Stimulated activated CD4-positive, alpha-beta T cell treated with anti-CD3 and anti-CD28 coated beads, TNF-alpha, amount 100 ng/mL, for 24 hours (primary cell): ENCODE data around the gene RAB36.

ENCODE experiments used
- DNase-seq, 3 experiments: peaks; one replicate each; pipeline ENCODE4 v3.0.0-alpha.2; 2020; ENCODE audit warnings: low read depth in 3 of 3

Gene RAB36

DNA sequence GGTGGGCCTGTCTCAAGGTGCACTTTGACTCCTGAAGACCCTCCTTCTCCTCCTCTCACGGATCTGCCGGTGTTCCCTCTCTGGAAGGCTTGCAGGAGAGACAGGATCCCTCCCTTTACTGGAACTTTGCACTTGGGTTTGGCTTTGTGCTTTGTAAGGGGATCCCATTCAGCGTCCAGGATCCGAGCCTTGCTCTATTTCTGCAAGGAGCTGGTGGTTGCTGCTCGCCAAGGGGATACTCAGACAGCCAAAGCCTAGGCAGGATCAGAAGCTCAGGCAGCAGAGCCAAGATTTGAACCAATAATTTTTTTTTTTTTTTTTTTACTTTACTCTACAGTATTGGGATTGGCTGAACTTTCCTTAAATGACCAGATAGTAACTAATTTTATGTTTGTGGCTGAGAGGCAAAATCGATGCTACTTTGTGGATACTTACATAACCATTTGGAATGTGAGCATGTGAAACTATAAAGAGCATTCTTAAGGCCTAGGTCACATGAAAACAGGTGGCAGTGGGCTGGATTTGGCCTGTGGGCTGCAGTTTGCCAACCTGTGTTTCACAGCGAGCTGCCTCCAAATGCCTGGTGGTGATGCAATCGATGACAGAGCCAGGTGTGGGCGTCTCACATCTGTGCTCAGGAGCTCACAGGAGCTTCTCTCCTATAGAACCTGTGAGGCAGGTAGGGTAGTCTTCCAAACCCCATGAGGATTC is 60.2 kb downstream of the RAB36 start:
- no peak for DNase-seq

DNA sequence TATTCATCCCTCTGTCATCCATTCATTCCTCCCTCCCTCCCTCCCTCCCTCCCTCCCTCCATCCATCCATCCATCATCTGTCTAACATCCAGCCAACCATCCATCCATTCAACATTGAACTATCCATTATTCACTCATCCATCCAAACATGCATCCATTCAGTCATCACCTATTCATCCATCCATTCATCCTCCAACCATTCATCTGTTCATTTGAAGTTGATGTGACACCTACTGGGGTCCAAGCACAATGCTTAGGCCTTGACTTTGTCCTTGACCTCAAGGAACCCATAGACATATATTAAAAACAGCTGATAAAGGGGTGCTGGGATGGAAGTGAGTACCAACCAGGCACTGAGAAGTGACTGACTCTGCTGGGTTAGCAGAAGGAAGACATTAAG is 61.6 kb downstream of the RAB36 start:
- no peak for DNase-seq

DNA sequence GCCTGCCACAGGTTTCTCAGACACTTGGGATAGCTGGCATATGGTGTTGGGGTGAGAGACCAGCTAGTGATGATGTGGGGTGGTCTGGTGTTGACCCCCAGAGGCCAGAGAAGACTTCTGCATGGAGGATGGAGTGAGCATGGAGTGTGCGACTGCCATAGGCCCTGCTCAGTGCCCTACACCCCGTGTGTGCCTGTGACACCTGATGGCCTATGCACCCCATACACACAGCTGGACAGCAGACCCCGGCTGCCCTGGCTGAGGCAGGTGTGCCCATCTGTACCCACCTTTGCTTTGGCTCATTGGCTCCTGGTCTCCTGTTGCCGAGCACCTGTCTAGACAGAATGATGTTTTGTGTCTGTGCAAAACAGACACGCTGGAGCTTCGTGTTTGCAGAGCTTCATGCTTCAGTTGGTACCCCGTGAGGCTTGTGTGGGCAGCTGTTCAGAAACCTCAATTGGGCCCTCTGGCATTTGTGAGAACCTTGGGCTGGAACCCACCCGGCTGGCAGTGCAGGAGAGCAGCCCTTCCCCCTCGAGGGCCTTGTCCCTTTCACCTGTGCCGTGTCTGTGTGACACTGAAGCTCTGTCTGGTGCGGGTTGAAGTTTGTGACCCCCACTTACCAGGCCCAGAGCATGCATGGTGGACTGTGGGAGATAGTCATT is 62.6 kb downstream of the RAB36 start:
- DNase-seq, result no peak

DNA sequence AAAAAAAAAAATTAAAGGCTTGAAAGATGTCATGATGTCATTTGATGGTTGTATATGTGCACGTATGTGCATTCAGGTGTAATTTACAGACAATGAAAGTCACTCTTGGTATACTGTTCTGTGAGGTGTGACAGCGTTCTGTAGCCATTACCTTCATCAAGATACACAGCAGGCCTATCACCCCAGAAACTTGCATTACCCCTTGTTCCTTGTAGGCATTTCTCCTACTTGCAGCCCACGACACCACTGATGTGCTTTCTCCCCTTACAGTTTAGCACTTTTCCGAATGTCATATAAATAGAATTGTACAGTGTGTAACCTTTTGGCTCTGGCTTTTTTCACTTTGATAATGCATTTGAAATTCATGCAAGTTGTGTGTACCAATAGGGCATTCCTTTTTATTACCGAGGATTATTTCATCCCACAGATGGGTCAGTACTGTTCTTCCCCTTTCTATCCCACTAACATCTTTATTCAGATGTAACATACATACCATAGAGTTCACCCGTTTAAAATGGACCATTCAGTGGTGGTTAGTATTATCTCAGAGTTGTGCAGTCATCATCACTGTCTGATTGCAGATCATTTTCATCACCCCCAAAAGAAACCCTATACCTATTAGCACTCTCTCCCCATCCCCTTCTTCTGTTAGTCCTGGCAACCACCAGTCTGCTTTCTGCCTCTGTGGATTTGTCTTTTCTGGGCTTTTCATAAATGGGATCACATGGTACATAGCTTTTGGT is 65.3 kb downstream of the RAB36 start:
- no peak for DNase-seq

DNA sequence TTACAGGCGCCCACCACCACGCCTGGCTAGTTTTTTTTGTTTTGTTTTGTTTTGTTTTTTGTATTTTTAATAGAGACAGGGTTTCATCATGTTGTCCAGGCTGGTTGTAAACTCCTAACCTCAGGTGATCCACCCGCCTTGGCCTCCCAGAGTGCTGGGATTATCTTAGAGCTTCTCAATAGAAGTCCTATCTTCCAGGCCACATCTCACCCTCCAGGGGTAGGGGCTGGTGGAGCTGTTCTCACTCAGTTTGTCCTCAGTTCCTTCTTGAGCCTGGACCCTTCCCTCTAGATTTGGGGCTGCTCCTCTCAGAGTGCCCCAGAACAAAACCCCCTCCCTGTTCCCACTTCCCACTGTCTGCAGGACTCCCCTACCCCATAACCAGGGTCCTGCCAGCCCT is 66.3 kb downstream of the RAB36 start:
- DNase-seq, result no peak

DNA sequence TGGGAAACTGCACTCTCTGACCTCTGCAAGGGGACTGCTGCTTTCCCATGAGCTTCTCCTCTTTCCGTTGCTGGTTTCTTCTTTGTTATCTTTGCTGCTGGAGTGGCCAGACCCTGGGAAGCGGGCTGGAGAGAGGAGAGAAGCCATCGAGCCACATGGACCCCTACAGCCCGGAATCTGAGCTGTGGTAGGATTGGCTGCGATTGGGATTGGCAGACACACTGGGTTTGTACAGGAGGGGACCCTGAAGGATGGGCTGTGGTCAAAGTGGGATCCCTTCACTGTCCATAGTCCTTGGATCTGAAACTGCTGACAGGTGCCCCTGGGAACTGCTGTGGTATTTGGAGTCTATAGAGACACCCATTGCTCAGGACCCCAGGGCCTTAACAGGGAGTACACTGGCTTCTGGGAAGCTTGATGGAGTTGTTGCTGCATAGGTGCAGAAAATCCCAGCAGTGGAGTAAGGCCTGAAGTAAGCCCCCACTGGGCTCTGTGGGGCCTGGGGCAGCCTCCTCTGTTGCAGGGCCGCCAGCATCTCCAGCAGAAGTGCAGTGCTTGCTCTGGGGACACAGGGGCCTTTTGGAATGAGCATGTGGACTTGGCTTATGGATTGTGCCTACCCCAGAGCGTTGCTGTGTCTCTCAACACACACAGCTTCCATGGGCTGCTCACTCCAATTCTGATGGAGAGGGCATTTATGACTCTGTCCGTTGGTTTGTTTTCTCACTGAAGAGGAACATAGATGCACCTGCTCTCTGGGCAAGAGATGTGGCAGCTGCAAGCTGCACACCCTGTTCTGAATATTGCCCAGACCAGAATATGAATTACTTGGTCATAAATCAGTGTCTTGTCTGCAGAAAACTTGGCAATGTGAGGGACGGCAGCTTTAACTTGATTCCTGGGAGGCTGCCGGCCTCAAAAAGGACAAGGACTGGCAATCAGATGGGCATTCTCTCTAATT is 67.1 kb downstream of the RAB36 start:
- DNase-seq, result no peak

DNA sequence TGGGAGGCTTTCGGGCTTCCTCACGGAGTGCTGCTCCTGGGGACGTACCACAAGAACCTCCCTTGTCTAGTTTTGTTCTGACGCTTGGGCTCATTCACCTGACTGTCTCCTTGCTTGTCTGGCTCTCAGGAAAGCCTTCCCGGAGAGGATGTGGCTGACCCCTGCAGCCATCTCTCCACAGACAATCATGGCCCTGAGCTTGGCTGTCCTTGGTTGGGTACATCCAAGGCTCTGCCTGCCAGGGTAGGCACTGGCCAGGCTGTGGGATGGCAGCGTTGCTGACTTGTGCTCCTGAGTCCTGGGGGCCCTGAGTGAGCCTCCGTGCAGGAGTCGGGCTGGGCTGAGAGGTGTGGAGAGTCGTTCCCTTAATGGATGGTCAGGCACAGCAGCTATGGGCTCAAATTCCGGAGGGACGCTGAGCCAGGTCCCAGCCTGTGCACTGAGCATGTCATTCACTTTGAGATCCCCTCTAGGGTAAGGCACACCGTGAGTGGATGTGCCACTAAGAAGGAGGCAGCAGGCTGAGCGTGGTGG is 67.8 kb downstream of the RAB36 start:
- DNase-seq, result no peak

DNA sequence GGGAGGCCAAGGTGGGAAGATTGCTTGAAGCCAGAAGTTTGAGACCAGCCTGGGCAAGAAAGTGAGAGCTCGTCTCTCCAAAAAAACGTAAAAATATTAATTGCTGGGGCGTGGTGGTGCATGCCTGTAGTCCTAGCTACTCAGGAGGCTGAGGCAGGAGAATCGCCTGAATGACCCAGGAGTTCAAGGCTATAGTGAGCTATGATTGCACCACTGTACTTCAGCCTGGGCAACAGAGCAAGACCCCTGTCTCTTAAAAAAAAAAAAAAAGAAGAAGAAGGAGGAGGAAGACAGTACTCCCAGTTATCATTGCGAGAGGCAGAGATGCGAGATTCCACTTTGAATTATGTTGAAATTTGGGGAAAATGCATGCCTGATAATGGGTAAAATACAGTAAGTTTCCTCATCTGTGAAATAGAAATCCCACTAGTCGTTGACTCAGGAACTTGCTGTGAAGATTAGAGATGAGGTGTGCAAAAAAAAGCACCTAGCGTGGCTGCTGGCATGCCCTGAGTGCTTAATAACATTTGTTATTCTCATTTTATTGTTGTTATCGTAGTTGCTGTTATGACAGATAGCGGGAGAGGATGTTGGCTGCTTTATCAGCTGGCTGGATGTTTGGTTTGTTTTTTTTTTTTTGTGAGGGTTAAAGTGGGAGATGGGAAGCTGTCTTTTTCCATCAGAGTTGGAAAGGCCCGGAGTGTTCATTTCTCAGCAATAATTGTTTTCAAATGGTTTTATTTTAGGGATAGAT is 68.5 kb downstream of the RAB36 start:
- DNase-seq, result no peak
